Inferior parietal cortex (tissue), 1 donor: ENCODE measurements around the gene TANGO6.
"Not testable (repeated sequence)": the region's sequence is repeated elsewhere in the genome, so short reads cannot be mapped to it uniquely, and the experiment has no call there.

Experiments
- DNase-seq: peaks from one replicate; pipeline ENCODE4 v3.0.0-alpha.2; 2016; ENCODE audit errors: extremely low spot score

TANGO6 gene

GRCh38 chr16:69005641-69006355 is 162.5 kb downstream of the TANGO6 start:
- no peak for DNase-seq

GRCh38 chr16:69012906-69013305 is 169.6 kb downstream of the TANGO6 start:
- DNase-seq, result no peak

- DNase-seq, result no peak
Observed at GRCh38 chr16:69013991-69014390, 170.7 kb downstream of the TANGO6 start.

GRCh38 chr16:69014811-69015210 is 171.5 kb downstream of the TANGO6 start:
- DNase-seq, result no peak

GRCh38 chr16:69017036-69017783 is 173.9 kb downstream of the TANGO6 start:
- DNase-seq, result no peak

GRCh38 chr16:69019811-69020210 is 176.5 kb downstream of the TANGO6 start:
- no peak for DNase-seq

- no peak for DNase-seq
Observed at GRCh38 chr16:69029121-69029520, 185.8 kb downstream of the TANGO6 start.

GRCh38 chr16:69031877-69032301 is 188.6 kb downstream of the TANGO6 start:
- DNase-seq, result no peak

- DNase-seq, result no peak
Observed at GRCh38 chr16:69033151-69033949, 190.0 kb downstream of the TANGO6 start.

GRCh38 chr16:69035375-69035774 is 192.0 kb downstream of the TANGO6 start:
- DNase-seq, result no peak

- no peak for DNase-seq
Observed at GRCh38 chr16:69036399-69037091, 193.2 kb downstream of the TANGO6 start.

GRCh38 chr16:69037373-69038160 is 194.2 kb downstream of the TANGO6 start:
- no peak for DNase-seq

GRCh38 chr16:69039333-69039941 is 196.1 kb downstream of the TANGO6 start:
- no peak for DNase-seq

GRCh38 chr16:69040144-69040909 is 197.0 kb downstream of the TANGO6 start:
- no peak for DNase-seq

- DNase-seq, result no peak
Observed at GRCh38 chr16:69048328-69049120, 205.2 kb downstream of the TANGO6 start.

GRCh38 chr16:69049146-69049545 is 205.8 kb downstream of the TANGO6 start:
- DNase-seq, result no peak

- DNase-seq, result no peak
Observed at GRCh38 chr16:69049603-69050375, 206.5 kb downstream of the TANGO6 start.

- DNase-seq, result not testable (repeated sequence)
Observed at GRCh38 chr16:69051517-69051830, 208.1 kb downstream of the TANGO6 start.
